ENCODE results near the gene CHSY1. TPM values are rescaled to one million over a fixed set of nuclear protein-coding genes. Genes with fewer than 3 reads are reported as not detected.
A peak's percentile ranks its signal among the peaks of the same experiment; 100 is the strongest.

The CHSY1 gene
- total RNA-seq, 3 donors from 2014 or later: 7.7 to 15.5 (median 12.6) TPM

GRCh38 chr15:101180620-101181307 is 71.1 kb downstream of the CHSY1 start:
- Histone ChIP-seq H3K4me1 (ENCODE audit: low read depth) (peaks cover 6% of the 10 kb centered on the region), H3K9me3 (no peaks in the 10 kb centered on the region), H3K4me3 (no peak overlapping the region), H3K36me3 (ENCODE audit: low read depth) (no peaks in the 10 kb centered on the region)
- no peak for TF ChIP-seq CTCF (IDR thresholded peaks at IDR 0.05)
- DNase-seq: no peak
- intact Hi-C loops (cut with DNase I, micrococcal nuclease): no loop called here
- ATAC-seq: peak; percentile 73

- Histone ChIP-seq H3K4me1 (ENCODE audit: low read depth) (peaks cover 6% of the 10 kb centered on the region), H3K9me3 (no peaks in the 10 kb centered on the region), H3K4me3 (no peak overlapping the region), H3K36me3 (ENCODE audit: low read depth) (no peaks in the 10 kb centered on the region)
- no peak for ATAC-seq
- intact Hi-C loops (cut with DNase I, micrococcal nuclease): no loop called here
- no peak for TF ChIP-seq CTCF (IDR thresholded peaks at IDR 0.05)
- DNase-seq: no peak
These were observed 72.3 kb downstream of the CHSY1 start for GRCh38 chr15:101179341-101180153.

GRCh38 chr15:101178931-101179330 is 72.9 kb downstream of the CHSY1 start:
- no peak for TF ChIP-seq CTCF (IDR thresholded peaks at IDR 0.05)
- Histone ChIP-seq H3K4me3 (no peak overlapping the region), H3K9me3 (no peaks in the 10 kb centered on the region), H3K4me1 (ENCODE audit: low read depth) (peaks cover 6% of the 10 kb centered on the region), H3K36me3 (ENCODE audit: low read depth) (no peaks in the 10 kb centered on the region)
- ATAC-seq (no peak), DNase-seq (no peak)
- intact Hi-C loops (cut with DNase I, micrococcal nuclease): no loop called here

- intact Hi-C loops (cut with DNase I, micrococcal nuclease): no loop called here
- peaks cover 6% of the 10 kb centered on the region for H3K4me1 ChIP-seq (ENCODE audit: low read depth)
- ATAC-seq: no peak
- no peaks in the 10 kb centered on the region for H3K36me3 ChIP-seq (ENCODE audit: low read depth)
- no peak overlapping the region for H3K4me3 ChIP-seq
- TF ChIP-seq CTCF (IDR thresholded peaks at IDR 0.05): no peak
- H3K9me3 ChIP-seq: no peaks in the 10 kb centered on the region
- no peak for DNase-seq
These were observed 73.4 kb downstream of the CHSY1 start for GRCh38 chr15:101178479-101178878.

GRCh38 chr15:101177866-101178265 is 74.0 kb downstream of the CHSY1 start:
- TF ChIP-seq CTCF (IDR thresholded peaks at IDR 0.05): no peak
- no peak overlapping the region for H3K4me3 ChIP-seq
- H3K4me1 ChIP-seq (ENCODE audit: low read depth): peaks cover 6% of the 10 kb centered on the region
- DNase-seq (no peak), ATAC-seq (no peak)
- intact Hi-C loops (cut with DNase I, micrococcal nuclease): no loop called here
- H3K9me3 ChIP-seq: no peaks in the 10 kb centered on the region
- no peaks in the 10 kb centered on the region for H3K36me3 ChIP-seq (ENCODE audit: low read depth)
